ENCODE results near the gene RRP1.

RRP1 gene

DNA sequence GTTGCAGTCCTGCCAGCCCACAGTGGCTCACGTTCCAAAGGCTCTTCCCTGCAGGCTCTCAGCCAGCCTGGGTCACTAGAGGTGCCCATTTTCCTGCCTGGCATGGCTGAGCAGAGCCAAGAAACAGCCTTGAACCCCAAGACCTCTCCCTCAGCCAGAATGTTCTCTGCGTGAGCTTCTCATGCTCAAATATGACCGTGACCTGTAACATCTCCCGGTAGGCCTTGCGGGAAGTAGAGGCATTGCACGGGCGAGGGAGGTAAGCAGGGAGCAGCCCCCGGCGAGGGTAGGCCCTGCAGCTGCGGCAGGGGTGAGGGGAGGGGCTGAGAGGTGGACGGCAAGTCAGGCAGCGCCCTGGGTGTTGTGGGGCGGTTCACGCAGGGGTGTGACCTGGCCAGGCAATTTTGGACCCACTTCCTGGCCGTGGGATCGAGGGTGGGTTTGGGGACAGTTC is 20.0 kb downstream of the RRP1 start:
- Histone ChIP-seq H3K36me3 (ENCODE audit: low read length) (no peaks in the 10 kb centered on the region), H3K79me2 (ENCODE audit: insufficient read depth, low read length) (no peaks in the 10 kb centered on the region), H2AFZ (ENCODE audit: low read depth, low read length, severe bottlenecking) (no peak overlapping the region), H3K4me3 (ENCODE audit: insufficient read depth, low read length, poor library complexity, severe bottlenecking) (no peak overlapping the region), H3K27me3 (ENCODE audit: low read length) (no peaks in the 10 kb centered on the region), H4K20me1 (ENCODE audit: low read depth, low read length) (no peaks in the 10 kb centered on the region), H3F3A (ENCODE audit: insufficient read depth) (peaks cover 8% of the 10 kb centered on the region), H3K9ac (ENCODE audit: low read length) (no peak overlapping the region), H3K27ac (ENCODE audit: low read depth, low read length) (no peak overlapping the region), H3K9me3 (ENCODE audit: insufficient read depth, low read length) (no peaks in the 10 kb centered on the region), H3K9me2 (replicated peaks; ENCODE audit: insufficient read depth, low read length) (no peaks in the 10 kb centered on the region), H3K4me2 (ENCODE audit: low read depth, low read length, poor library complexity, severe bottlenecking) (no peak overlapping the region)
- no peak for TF ChIP-seq CTCF (IDR thresholded peaks at IDR 0.05; ENCODE audit: insufficient read depth, low read length, poor library complexity, severe bottlenecking)
- no peak for TF ChIP-seq EZH2phosphoT487 (conservative IDR thresholded peaks at IDR 0.05; ENCODE audit: low read length)

GRCh38 chr21:43809853-43810504 is 20.6 kb downstream of the RRP1 start:
- no peaks in the 10 kb centered on the region for H3K79me2 ChIP-seq (ENCODE audit: insufficient read depth, low read length)
- H3K27me3 ChIP-seq (ENCODE audit: low read length), result no peaks in the 10 kb centered on the region
- H3K9ac ChIP-seq (ENCODE audit: low read length), result no peak overlapping the region
- H3K9me3 ChIP-seq (ENCODE audit: insufficient read depth, low read length), result no peaks in the 10 kb centered on the region
- no peaks in the 10 kb centered on the region for H4K20me1 ChIP-seq (ENCODE audit: low read depth, low read length)
- no peak overlapping the region for H3K4me3 ChIP-seq (ENCODE audit: insufficient read depth, low read length, poor library complexity, severe bottlenecking)
- H3F3A ChIP-seq (ENCODE audit: insufficient read depth), result peaks cover 8% of the 10 kb centered on the region
- no peak overlapping the region for H2AFZ ChIP-seq (ENCODE audit: low read depth, low read length, severe bottlenecking)
- no peak for TF ChIP-seq EZH2phosphoT487 (conservative IDR thresholded peaks at IDR 0.05; ENCODE audit: low read length)
- TF ChIP-seq CTCF (IDR thresholded peaks at IDR 0.05; ENCODE audit: insufficient read depth, low read length, poor library complexity, severe bottlenecking), result no peak
- no peaks in the 10 kb centered on the region for H3K9me2 ChIP-seq (replicated peaks; ENCODE audit: insufficient read depth, low read length)
- no peak overlapping the region for H3K4me2 ChIP-seq (ENCODE audit: low read depth, low read length, poor library complexity, severe bottlenecking)
- no peaks in the 10 kb centered on the region for H3K36me3 ChIP-seq (ENCODE audit: low read length)
- H3K27ac ChIP-seq (ENCODE audit: low read depth, low read length), result no peak overlapping the region

DNA sequence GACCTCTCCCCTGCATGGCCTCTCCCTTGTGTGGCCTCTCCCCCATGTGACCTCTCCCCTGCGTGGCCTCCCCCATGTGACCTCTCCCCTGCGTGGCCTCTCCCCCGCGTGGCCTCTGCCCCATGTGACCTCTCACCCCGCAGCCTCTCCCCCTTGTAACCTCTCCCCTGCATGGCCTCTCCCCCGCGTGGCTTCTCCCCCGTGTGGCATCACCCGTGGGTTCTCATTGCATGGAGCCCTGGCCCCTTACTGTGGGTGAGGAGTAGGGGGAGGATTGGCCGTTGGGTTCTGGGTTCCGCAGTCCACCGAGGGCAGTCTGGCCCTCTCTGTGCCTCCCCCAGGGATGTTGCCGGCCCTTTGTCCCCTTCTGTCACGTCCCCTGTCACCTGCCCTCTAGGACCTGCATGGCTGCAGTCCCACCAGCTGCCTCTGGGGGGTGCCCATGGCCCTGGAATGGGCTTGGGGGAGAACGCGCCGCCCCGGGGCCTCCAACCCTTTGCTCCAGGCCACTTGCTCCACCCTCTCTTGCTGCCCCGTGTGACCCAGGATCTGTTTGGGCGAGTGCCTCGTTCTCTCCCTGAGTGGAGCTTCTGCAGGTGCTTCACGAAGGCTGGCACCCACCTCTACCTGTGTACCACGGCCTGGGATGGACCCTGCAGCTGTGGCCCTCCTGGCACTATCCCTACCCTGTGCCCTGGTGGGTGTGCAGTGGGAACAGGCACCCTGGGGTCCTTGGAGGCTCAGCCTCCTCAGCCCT is 21.3 kb downstream of the RRP1 start:
- Histone ChIP-seq H3K4me2 (ENCODE audit: low read depth, low read length, poor library complexity, severe bottlenecking) (no peak overlapping the region), H3F3A (ENCODE audit: insufficient read depth) (peaks cover 2% of the 10 kb centered on the region; the same call in 1 of the 2 replicates), H3K79me2 (ENCODE audit: insufficient read depth, low read length) (no peaks in the 10 kb centered on the region), H4K20me1 (ENCODE audit: low read depth, low read length) (no peaks in the 10 kb centered on the region), H3K27me3 (ENCODE audit: low read length) (no peaks in the 10 kb centered on the region), H3K9ac (ENCODE audit: low read length) (no peak overlapping the region), H3K9me2 (replicated peaks; ENCODE audit: insufficient read depth, low read length) (no peaks in the 10 kb centered on the region), H2AFZ (ENCODE audit: low read depth, low read length, severe bottlenecking) (no peak overlapping the region), H3K9me3 (ENCODE audit: insufficient read depth, low read length) (no peaks in the 10 kb centered on the region), H3K36me3 (ENCODE audit: low read length) (no peaks in the 10 kb centered on the region), H3K27ac (ENCODE audit: low read depth, low read length) (no peak overlapping the region), H3K4me3 (ENCODE audit: insufficient read depth, low read length, poor library complexity, severe bottlenecking) (no peak overlapping the region)
- TF ChIP-seq EZH2phosphoT487 (conservative IDR thresholded peaks at IDR 0.05; ENCODE audit: low read length) (no peak), CTCF (IDR thresholded peaks at IDR 0.05; ENCODE audit: insufficient read depth, low read length, poor library complexity, severe bottlenecking) (peak; percentile 95)
